MCF 10A (cell line): ENCODE measurements around the gene MAP2K6. TPM values are rescaled to one million over a fixed set of nuclear protein-coding genes. Genes with fewer than 3 reads are reported as not detected.

Source experiments
- BruUV-seq: library from RNA; stranded (reverse); fragments of 400-500 nt; replicated peaks from 2 replicates; lab custom pipeline; 2021; lab: Mats Ljungman, UMichigan
- CTCF ChIA-PET: fragments of 300-600 bp; sonication (Branson Sonifier 250); formaldehyde crosslinking; extraction: SDS; loops from one replicate; lab custom pipeline; 2021; ENCODE audit warnings: antibody characterized with exemption, inconsistent platforms; lab: Yijun Ruan, JAX
- POLR2A ChIA-PET: fragments of 300-600, 350-650 bp; sonication (Branson Sonifier 250); formaldehyde crosslinking; extraction: SDS; loops from one replicate; lab custom pipeline; 2020; ENCODE audit warnings: antibody characterized with exemption, inconsistent platforms; lab: Yijun Ruan, JAX
- DNase-seq: peaks from one replicate; pipeline ENCODE4 v3.0.0-alpha.2; 2018; ENCODE audit not compliant: unreplicated experiment
- H3K27ac Mint-ChIP-seq: one replicate; pipeline ENCODE4 v1.8.0; 2022; ENCODE audit warnings: mild to moderate bottlenecking, low read depth, mixed read lengths; ENCODE audit not compliant: unreplicated experiment
- H3K27me3 Mint-ChIP-seq: one replicate; pipeline ENCODE4 v1.8.0; 2022; ENCODE audit warnings: mixed read lengths; ENCODE audit not compliant: insufficient read depth, unreplicated experiment
- H3K36me3 Mint-ChIP-seq: one replicate; pipeline ENCODE4 v1.8.0; 2022; ENCODE audit warnings: mild to moderate bottlenecking, moderate library complexity, mixed read lengths; ENCODE audit not compliant: insufficient read depth, unreplicated experiment
- H3K4me1 Mint-ChIP-seq: one replicate; pipeline ENCODE4 v1.8.0; 2022; ENCODE audit warnings: mixed read lengths; ENCODE audit not compliant: insufficient read depth, unreplicated experiment
- H3K4me3 Mint-ChIP-seq: one replicate; pipeline ENCODE4 v1.8.0; 2022; ENCODE audit warnings: mild to moderate bottlenecking, moderate library complexity, mixed read lengths; ENCODE audit not compliant: unreplicated experiment
- H3K9me3 Mint-ChIP-seq: one replicate; pipeline ENCODE4 v1.8.0; 2022; ENCODE audit warnings: mixed read lengths; ENCODE audit not compliant: unreplicated experiment
- CTCF ChIP-seq: fragments of 200-600 bp; IDR thresholded peaks from one replicate; pipeline ENCODE4 v1.8.0; 2022; ENCODE audit warnings: antibody characterized with exemption, mild to moderate bottlenecking; ENCODE audit not compliant: unreplicated experiment
- intact Hi-C: fragments of 100-400 bp; cut with micrococcal nuclease; formaldehyde crosslinking; loops from 2 replicates; pipeline ENCODE4 v1.14.1; 2022
- total RNA-seq: library from RNA; stranded (reverse); gene quantifications from 2 replicates; pipeline ENCODE4 v1.2.3, GENCODE V29; 2022

The MAP2K6 gene
- total RNA-seq, 1 experiment from 2014 or later = 0.28 TPM

- no peak for DNase-seq
- peaks cover 16% of the 10 kb centered on the region for H3K4me1 Mint-ChIP-seq
- BruUV-seq = no TSS peak
- POLR2A ChIA-PET = interaction anchor here (0.8 to 2.0 kb wide), 6 partner anchors 10 to 663 kb away, joined by 3 to 7 read pairs (median 4); no protein-coding TSS in a partner anchor
- intact Hi-C loops = no loop called here
- H3K27ac Mint-ChIP-seq = peak overlapping the region; percentile 86
- no peaks in the 10 kb centered on the region for H3K36me3 Mint-ChIP-seq
- CTCF ChIA-PET = interaction anchor here (3.1 kb wide), 1 partner anchor 14 kb away, joined by 20 read pairs; no protein-coding TSS in a partner anchor
- H3K4me3 Mint-ChIP-seq = peak overlapping the region; percentile 38
- TF ChIP-seq CTCF = no peak
- no peaks in the 10 kb centered on the region for H3K27me3 Mint-ChIP-seq
- H3K9me3 Mint-ChIP-seq = no peaks in the 10 kb centered on the region
Measured at GRCh38 chr17:69539274-69539673, 124.8 kb downstream of the MAP2K6 start.

DNA sequence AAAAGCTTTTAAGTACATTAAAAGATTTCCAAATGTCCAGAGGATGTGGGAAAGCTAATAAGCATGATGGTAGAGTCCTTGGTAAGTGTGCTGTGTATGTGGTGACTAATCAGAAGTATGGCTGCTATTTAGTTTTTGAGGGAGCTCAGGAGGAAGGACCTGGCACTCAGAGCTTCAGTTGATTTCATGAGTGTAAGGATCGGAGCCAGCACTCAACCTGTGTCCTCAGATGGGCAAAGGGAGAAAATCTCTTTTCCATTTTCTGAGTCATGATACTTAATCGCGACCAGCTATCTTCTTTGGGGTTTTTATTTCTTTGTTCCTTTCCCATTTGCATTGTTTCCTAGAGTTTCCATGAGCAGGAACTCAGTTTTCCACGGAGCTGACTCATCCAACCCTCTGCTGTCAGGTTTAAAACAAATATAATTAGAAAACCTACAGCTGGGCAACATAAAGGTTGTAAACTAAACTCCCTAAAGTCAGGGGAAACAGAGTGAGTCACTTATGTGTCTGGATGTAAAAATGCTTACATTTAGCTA is 125.4 kb downstream of the MAP2K6 start:
- ChIA-PET POLR2A (interaction anchor here (0.7 to 2.0 kb wide), 7 partner anchors 9 to 630 kb away, joined by 3 to 7 read pairs (median 4); partner anchors contain the start of genes ABCA5 and KCNJ2), CTCF (interaction anchor here (0.7 to 3.1 kb wide), 3 partner anchors 14 to 69 kb away, joined by 3 to 20 read pairs (median 4); no protein-coding TSS in a partner anchor)
- no TSS peak for BruUV-seq
- no peak for TF ChIP-seq CTCF
- Mint-ChIP-seq H3K4me3 (peak overlapping the region; percentile 38), H3K9me3 (no peaks in the 10 kb centered on the region), H3K4me1 (peaks cover 16% of the 10 kb centered on the region), H3K27ac (peak overlapping the region; percentile 86), H3K36me3 (no peaks in the 10 kb centered on the region), H3K27me3 (no peaks in the 10 kb centered on the region)
- peak; percentile 64 for DNase-seq
- intact Hi-C loops = no loop called here

DNA sequence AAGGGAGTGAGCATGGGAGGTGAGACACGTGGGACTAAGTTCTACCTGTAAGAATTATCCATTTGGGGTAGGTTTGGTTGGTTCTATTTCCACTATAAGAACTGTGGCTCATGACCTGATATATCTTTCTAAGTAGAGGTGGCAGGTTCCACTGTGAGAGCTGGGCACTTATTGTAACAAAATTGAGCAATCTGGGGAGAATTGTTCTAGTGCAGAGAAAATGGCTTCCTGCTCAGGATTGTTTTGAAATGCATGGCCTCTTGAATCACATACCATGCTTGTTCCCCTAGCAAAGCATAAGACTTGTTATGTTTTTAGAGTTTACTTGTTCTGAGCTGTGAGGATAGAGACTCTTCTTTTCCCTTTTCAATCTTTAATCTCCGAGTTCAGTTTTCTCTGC is 125.9 kb downstream of the MAP2K6 start:
- H3K4me1 Mint-ChIP-seq = peaks cover 16% of the 10 kb centered on the region
- TF ChIP-seq CTCF = no peak
- BruUV-seq = no TSS peak
- DNase-seq = no peak
- ChIA-PET CTCF (interaction anchor here (0.7 to 3.1 kb wide), 3 partner anchors 15 to 69 kb away, joined by 3 to 20 read pairs (median 4); no protein-coding TSS in a partner anchor), POLR2A (interaction anchor here (0.7 to 2.0 kb wide), 7 partner anchors 9 to 629 kb away, joined by 3 to 7 read pairs (median 4); partner anchors contain the start of genes ABCA5 and KCNJ2)
- no peaks in the 10 kb centered on the region for H3K36me3 Mint-ChIP-seq
- peak overlapping the region; percentile 86 for H3K27ac Mint-ChIP-seq
- H3K9me3 Mint-ChIP-seq = no peaks in the 10 kb centered on the region
- intact Hi-C loops = no loop called here
- H3K4me3 Mint-ChIP-seq = peak overlapping the region; percentile 38
- no peaks in the 10 kb centered on the region for H3K27me3 Mint-ChIP-seq

DNA sequence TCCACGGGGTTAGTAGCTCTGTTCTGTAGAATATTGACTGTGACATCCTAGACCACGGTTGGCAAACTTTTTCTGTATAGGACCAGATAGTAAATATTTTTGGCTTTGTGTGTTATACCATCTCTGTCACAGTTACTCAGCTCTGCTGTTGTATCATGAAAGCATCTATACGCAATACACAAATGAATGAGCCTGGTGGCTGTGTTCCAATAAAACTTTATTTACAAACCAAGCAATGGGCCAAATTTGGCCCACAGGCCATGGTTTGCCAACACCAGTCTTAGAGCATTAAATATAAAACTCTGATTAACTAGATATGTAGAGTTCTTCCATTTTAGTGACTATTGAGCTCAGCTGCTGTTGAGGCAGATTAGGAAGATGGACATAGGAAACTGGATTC is 132.7 kb downstream of the MAP2K6 start:
- TF ChIP-seq CTCF = no peak
- Mint-ChIP-seq H3K36me3 (no peaks in the 10 kb centered on the region), H3K4me1 (peaks cover 10% of the 10 kb centered on the region), H3K9me3 (no peaks in the 10 kb centered on the region), H3K27ac (no peak overlapping the region), H3K4me3 (no peak overlapping the region), H3K27me3 (no peaks in the 10 kb centered on the region)
- intact Hi-C loops = no loop called here
- BruUV-seq = no TSS peak
- ChIA-PET CTCF (interaction anchor here (0.5 to 0.6 kb wide), 2 partner anchors 1003 to 1186 kb away, joined by 3 read pairs; no protein-coding TSS in a partner anchor), POLR2A (no interaction called here)
- no peak for DNase-seq
